Stimulated activated CD4-positive, alpha-beta T cell treated with anti-CD3 and anti-CD28 coated beads, Interleukin-1b, Interleukin-23, amount 100 ng/mL, for 48 hours (primary cell): ENCODE measurements around the gene CTH.
"Not testable (repeated sequence)": the region's sequence is repeated elsewhere in the genome, so short reads cannot be mapped to it uniquely, and the experiment has no call there.

Experiments used
- DNase-seq: peaks from one replicate; pipeline ENCODE4 v3.0.0-alpha.2; 2020

Gene CTH

GRCh38 chr1:70411360-70411844, 334 bp downstream of the CTH start:
- DNase-seq, result no peak

- no peak for DNase-seq
Measured at GRCh38 chr1:70415882-70416281, 4.8 kb downstream of the CTH start.

DNA sequence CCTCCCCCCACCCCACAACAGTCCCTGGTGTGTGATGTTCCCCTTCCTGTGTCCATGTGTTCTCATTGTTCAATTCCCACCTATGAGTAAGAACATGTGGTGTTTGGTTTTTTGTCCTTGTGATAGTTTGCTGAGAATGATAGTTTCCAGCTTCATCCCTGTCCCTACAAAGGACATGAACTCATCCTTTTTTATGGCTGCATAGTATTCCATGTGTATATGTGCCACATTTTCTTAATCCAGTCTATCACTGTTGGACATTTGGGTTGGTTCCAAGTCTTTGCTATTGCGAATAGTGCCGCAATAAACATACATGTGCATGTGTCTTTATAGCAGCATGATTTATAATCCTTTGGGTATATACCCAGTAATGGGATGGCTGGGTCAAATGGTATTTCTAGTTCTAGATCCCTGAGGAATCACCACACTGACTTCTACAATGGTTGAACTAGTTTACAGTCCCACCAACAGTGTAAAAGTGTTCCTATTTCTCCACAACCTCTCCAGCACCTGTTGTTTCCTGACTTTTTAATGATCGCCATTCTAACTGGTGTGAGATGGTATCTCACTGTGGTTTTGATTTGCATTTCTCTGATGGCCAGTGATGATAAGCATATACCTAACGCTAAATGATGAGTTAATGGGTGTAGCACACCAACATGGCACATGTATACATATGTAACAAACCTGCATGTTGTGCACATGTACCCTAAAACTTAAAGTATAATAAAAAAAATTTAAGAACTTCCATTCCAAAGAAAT, 8.1 kb downstream of the CTH start:
- not testable (repeated sequence) for DNase-seq

DNA sequence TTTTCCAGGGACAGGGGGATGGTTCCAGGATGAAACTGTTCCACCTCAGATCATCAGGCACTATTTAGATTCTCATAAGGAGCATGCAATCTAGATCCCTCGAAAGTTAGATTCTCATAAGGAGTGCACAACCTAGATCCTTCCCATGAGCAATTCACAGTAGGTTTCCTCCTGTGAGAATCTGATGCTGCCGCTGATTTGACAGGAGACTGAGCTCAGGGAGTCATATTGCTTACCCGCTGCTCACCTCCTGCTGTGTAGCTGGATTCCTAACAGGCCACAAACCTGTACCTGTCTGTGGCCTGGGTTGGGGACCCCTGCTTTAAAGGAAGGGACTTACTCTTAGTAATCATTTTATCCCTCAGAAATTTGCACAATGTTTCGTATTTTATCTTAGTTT, 9.3 kb downstream of the CTH start:
- DNase-seq, result no peak

DNA sequence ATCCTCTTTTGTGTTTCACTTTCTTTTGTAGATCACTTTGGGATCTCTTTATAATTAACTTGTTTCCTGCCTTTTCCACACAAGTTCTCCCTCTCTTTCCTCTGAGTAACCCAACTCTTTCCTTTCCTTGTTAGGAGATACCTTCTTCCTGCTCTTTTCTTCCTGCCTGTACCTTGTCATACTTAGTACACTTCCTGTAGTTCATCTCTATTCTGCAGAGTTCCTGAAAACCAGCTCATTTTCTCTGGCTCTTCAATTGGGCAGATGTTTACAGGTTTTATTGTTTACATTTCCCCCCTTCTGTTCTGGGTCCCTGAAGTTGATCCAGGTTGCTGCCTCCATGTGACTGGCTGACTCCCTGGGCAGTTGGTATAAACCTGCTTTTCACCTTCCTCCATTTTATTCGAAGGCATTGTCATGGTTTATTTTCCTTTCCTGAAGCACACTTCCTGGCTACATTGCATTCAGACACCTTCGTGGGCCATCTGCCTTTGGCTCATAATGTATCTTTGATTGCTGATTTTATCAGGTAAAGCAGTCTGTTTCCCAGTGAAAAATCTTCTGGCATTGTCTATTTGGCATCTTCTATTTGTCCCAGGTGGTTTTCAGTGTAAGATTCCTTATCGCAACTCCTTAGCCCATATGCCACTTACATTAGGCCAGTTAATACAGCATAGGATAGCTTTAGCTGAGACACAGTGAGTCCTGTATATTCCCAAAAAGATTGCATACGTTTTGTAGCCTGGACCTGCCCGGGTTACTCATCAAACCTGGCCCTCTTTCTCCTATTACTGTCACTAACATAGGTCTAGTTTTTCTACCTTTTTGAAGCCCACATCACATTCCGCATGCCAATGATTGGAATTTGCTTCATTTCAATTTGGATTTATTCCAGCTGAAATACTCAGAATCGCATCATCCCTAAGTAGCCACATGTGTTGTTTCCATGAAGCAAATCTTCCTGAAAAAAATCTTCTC, 15.4 kb downstream of the CTH start:
- no peak for DNase-seq

GRCh38 chr1:70427976-70428375, 16.9 kb downstream of the CTH start:
- DNase-seq, result no peak

- no peak for DNase-seq
Measured at GRCh38 chr1:70429219-70429618, 18.2 kb downstream of the CTH start.

DNA sequence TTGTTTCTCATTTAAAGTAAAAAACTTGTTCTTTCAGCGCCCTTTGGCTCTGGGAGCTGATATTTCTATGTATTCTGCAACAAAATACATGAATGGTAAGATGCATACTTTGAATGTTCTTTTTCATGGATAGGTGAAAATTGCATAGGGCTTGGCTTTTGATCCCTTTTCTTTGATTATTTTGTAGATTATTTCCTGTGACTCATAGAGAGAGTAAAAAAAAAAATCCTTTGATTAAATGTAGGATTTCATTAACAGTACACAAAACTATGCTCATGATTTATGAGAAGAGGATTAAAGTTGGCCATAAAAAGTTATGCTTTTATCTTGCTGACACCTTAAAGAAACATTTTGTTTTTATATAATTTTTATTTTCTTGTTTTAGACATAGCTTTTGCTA, 18.7 kb downstream of the CTH start:
- DNase-seq, result no peak

- no peak for DNase-seq
Measured at GRCh38 chr1:70431317-70431716, 20.2 kb downstream of the CTH start.

DNA sequence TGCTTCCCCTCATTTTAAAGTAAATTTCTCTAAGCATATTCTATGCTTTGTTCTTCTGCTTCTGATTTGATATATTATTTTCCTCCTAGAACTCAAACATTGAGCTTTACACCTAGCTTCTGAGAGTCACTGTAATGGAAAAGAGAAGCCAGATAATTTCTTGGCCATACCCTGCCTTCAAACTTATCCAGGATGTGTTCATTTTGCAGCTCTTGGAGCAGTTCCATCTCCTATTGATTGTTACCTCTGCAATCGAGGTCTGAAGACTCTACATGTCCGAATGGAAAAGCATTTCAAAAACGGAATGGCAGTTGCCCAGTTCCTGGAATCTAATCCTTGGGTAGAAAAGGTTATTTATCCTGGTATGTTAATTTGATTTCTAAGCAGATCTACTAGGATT, 20.8 kb downstream of the CTH start:
- DNase-seq, result no peak

DNA sequence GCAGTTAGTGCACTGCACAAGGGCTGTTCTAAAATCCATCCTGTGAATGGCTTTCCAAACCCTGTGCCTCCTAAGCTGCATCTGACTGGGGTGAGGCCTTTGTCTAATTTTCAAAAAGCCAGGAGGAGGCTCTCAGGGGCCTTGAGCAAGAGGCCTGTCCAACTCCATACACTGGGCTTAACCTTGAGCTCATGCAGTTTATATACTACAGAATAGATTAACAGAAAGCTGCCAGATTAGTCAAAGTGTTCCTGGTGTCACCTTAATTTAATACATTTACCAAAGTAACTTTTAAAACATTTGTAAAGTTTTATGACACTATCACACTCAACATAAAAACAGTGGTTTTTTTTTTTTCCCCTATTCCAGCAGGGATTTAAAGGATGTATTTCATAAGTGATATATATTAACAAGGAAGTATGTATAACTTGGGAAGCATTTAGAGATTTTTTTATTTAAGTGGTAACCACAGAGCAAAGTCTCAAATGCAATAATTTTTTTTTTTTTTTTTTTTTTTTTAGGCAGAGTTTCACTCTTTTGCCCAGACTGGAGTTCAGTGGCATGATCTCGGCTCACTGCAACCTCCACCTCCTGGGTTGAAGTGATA, 23.3 kb downstream of the CTH start:
- no peak for DNase-seq

GRCh38 chr1:70436622-70437251, 25.7 kb downstream of the CTH start:
- DNase-seq, result no peak

- no peak for DNase-seq
Measured at GRCh38 chr1:70438529-70438928, 27.5 kb downstream of the CTH start.

DNA sequence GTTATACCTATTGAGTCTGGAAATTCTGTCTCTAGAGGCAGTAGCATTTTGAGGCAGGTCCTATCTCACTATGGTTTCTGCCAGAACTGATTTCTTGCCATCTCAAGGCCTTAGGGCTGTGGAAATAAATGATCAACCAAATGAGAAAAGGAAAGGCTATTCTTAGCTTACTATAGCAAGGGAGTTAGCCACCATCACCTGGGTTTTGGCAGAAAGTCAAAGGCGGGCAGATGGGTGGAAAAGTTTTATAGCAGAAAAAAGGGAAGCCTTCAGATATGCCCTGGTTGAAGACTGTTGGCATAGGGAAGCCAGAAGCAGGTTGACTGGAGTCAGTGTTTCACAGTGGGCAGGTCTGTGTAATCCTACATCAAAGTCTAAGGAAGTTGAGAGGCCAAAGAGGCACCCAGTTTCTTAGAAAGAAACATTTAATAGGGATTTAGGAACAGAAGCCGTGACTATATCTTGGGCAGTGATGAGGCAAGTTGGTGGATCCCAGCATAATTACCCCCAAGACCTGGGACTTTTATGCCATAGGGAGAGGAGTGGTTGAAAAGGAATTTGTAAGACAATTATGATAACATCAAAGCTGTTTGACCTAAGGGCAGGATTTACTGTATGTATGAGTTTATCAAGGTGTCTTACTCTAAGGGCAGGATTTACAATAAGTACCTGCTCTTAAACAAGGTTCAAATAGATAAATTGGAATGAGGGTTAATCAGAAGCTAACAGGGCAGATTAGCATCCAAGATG, 29.7 kb downstream of the CTH start:
- no peak for DNase-seq

GRCh38 chr1:70441392-70442035, 30.4 kb downstream of the CTH start:
- no peak for DNase-seq

DNA sequence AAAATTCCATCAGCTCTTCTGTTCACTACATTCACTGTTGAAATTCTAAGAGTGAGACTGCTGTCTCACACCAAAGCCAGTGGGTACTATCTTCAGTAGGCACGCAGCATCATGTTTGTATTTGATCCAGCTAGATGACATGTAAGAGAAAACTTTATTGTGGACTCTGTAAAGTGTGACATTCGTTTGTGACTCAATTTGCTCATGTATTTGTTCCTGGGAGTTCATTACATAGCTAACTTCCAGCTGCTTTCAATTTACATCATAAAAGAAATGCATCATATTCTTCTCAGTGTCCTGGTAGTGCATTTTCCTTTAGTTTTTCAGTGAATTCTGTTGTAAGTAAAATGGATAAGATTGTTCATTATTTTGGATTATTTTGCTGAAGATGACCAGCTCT, 31.4 kb downstream of the CTH start:
- no peak for DNase-seq

DNA sequence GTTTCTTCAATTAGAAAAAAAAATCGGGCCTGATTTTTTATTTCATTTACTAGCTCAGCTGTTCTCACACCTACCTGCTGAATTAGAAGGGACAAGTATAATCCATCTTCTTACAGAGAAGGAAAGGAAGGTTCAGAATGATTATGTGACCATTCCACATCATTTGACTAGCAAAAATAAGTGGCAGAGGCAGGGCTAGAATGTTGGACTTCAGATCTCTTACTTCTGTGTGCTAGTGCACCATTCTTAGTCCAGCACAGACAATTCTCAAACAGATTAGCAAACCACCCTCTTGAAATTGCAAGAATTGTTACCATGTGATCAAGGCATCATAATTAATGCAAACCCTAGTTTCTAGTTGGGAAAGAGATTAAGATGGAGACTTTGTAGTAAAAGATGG, 32.7 kb downstream of the CTH start:
- no peak for DNase-seq

DNA sequence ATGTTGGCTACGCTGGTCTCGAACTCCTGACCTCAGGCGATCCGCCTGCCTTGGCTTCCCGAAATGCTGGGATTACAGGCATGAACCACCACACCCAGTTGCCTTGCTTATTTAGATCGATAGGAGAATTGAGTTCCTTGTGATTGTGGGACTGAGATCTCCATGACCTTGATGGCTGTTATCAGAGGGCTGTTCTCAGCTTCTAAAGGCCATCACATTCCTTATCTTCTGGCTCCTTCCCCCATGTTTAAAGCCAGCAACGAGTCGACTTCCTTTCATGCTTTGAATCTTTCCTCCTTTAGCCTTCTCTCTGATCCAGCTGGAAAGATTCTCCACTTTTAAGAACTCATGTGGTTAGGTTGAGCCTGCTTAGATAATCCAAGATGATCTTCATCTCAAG, 38.0 kb downstream of the CTH start:
- no peak for DNase-seq

GRCh38 chr1:70452164-70452939, 41.3 kb downstream of the CTH start:
- peak; percentile 55 for DNase-seq

DNA sequence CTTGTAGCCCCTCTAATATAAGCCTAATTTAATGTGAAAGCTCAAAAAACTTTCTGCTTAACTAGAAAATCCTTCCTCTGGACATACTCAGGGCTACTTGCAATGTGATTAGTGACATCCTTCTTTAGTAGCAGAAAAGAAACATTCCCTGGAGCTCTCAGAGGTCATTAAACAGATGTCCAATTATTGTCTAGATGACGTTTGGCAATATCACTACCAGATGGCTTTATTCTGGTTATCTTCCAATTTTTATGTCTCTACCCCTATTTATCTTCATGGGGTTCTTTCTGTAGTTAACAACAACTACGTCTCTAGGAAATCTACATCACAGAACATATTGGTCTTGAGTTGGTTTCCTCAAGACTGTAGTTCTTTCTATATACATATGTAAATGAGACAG, 44.2 kb downstream of the CTH start:
- no peak for DNase-seq

- DNase-seq, result no peak
Measured at GRCh38 chr1:70458131-70458530, 47.1 kb downstream of the CTH start.
